ENCODE data around the gene RAD51AP2.

DNA sequence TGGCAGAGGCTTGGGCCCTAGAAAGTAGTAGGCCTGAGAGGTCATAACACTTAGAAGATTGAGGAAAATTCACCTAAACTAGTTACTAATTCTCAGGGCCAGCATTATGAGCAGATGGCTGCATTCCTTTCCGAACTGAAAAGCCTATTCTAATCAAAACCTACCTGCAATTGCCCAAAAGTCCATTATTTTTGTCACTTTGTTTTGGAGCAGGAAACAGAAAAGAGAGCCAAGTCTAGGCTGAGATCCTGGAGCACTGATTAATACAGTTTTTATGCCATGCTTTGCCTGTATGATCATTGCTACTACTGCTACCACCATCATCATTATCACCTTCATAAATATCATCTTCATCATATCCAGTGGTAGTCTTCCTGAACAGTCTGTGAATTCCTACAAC, 36.9 kb upstream of the RAD51AP2 start:
- TF ChIP-seq POLR2AphosphoS5 (IDR thresholded peaks at IDR 0.05) (no peak), POLR2A (IDR thresholded peaks at IDR 0.05) (no peak)
- TF ChIP-seq, protein P1, sequence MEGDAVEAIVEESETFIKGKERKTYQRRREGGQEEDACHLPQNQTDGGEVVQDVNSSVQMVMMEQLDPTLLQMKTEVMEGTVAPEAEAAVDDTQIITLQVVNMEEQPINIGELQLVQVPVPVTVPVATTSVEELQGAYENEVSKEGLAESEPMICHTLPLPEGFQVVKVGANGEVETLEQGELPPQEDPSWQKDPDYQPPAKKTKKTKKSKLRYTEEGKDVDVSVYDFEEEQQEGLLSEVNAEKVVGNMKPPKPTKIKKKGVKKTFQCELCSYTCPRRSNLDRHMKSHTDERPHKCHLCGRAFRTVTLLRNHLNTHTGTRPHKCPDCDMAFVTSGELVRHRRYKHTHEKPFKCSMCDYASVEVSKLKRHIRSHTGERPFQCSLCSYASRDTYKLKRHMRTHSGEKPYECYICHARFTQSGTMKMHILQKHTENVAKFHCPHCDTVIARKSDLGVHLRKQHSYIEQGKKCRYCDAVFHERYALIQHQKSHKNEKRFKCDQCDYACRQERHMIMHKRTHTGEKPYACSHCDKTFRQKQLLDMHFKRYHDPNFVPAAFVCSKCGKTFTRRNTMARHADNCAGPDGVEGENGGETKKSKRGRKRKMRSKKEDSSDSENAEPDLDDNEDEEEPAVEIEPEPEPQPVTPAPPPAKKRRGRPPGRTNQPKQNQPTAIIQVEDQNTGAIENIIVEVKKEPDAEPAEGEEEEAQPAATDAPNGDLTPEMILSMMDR (IDR thresholded peaks at IDR 0.05): no peak

Data from gastroesophageal sphincter (tissue), 3 donors.